ENCODE results near the gene FOXI1. TPM values are rescaled to one million over a fixed set of nuclear protein-coding genes. Genes with fewer than 3 reads are reported as not detected.
A peak's percentile ranks its signal among the peaks of the same experiment; 100 is the strongest.
"Not testable (repeated sequence)": the region's sequence is repeated elsewhere in the genome, so short reads cannot be mapped to it uniquely, and the experiment has no call there.

Gene FOXI1
- total RNA-seq, 3 donors from 2014 or later = not detected

- Mint-ChIP-seq H3K4me3 (no peak overlapping the region), H3K4me1 (ENCODE audit: low read depth) (peaks cover 2% of the 10 kb centered on the region), H3K27me3 (ENCODE audit: low read depth) (no peaks in the 10 kb centered on the region), H3K36me3 (ENCODE audit: insufficient read depth) (peaks cover 76% of the 10 kb centered on the region), H3K9me3 (no peaks in the 10 kb centered on the region)
- DNase-seq (no peak), ATAC-seq (no peak)
These were observed 26.8 kb upstream of the FOXI1 start for GRCh38 chr5:170078931-170079330.

DNA sequence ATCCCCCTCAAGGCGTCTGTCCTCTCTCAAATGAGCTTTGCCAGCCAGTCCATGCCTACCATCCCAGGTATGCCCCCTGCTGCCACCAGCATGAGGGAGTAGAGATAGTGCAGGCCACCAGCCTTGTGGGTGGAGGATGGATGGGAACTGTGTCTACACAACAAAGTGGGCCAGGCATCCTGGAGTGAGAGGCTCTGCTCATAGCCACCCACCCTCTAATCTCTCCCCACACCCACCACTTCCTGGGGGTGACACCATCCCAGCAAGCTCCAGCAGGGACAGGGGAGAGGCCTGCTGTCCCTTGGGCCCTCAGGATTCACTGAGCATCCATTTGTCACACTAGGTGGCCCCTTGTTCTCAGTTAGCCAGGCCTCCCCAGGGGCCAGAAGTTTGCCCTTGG, 25.5 kb upstream of the FOXI1 start:
- Mint-ChIP-seq H3K9me3 (no peaks in the 10 kb centered on the region), H3K4me3 (no peak overlapping the region), H3K4me1 (ENCODE audit: low read depth) (peaks cover 2% of the 10 kb centered on the region), H3K27me3 (ENCODE audit: low read depth) (no peaks in the 10 kb centered on the region), H3K36me3 (ENCODE audit: insufficient read depth) (peaks cover 76% of the 10 kb centered on the region)
- DNase-seq (no peak), ATAC-seq (no peak)

GRCh38 chr5:170080786-170081445, 24.8 kb upstream of the FOXI1 start:
- no peak for ATAC-seq
- no peaks in the 10 kb centered on the region for H3K9me3 Mint-ChIP-seq
- peaks cover 79% of the 10 kb centered on the region for H3K36me3 Mint-ChIP-seq (ENCODE audit: insufficient read depth)
- no peak overlapping the region for H3K4me3 Mint-ChIP-seq
- H3K4me1 Mint-ChIP-seq (ENCODE audit: low read depth) = peaks cover 2% of the 10 kb centered on the region
- H3K27me3 Mint-ChIP-seq (ENCODE audit: low read depth) = no peaks in the 10 kb centered on the region
- no peak for DNase-seq

GRCh38 chr5:170081616-170082015, 24.1 kb upstream of the FOXI1 start:
- H3K27me3 Mint-ChIP-seq (ENCODE audit: low read depth) = no peaks in the 10 kb centered on the region
- H3K36me3 Mint-ChIP-seq (ENCODE audit: insufficient read depth) = peaks cover 78% of the 10 kb centered on the region
- DNase-seq (no peak), ATAC-seq (no peak)
- H3K4me3 Mint-ChIP-seq = no peak overlapping the region
- no peaks in the 10 kb centered on the region for H3K9me3 Mint-ChIP-seq
- H3K4me1 Mint-ChIP-seq (ENCODE audit: low read depth) = peaks cover 2% of the 10 kb centered on the region

DNA sequence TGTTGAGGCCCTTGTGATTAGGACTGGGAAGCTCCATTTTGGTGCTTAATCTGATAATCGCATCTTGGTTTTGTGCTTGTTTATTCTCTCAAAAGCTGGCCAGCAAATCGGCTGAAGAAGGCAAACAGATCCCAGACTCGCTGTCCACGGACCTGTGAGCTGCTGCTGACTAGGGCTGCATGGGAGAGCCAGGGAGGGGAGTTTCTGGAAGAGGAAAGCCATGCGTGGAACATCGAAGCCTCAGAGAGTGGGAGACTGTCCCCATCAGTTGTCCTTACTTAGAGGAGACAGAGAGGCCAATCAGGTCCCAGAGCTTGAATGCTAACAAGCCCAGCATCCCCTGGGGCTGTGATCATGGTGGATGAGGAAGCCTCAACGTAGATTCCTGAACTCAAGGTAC, 23.0 kb upstream of the FOXI1 start:
- ATAC-seq = no peak
- Mint-ChIP-seq H3K27me3 (ENCODE audit: low read depth) (no peaks in the 10 kb centered on the region), H3K4me1 (ENCODE audit: low read depth) (no peaks in the 10 kb centered on the region), H3K9me3 (no peaks in the 10 kb centered on the region), H3K4me3 (no peak overlapping the region), H3K36me3 (ENCODE audit: insufficient read depth) (peaks cover 76% of the 10 kb centered on the region)
- DNase-seq = no peak

- Mint-ChIP-seq H3K27me3 (ENCODE audit: low read depth) (no peaks in the 10 kb centered on the region), H3K9me3 (no peaks in the 10 kb centered on the region), H3K4me1 (ENCODE audit: low read depth) (no peaks in the 10 kb centered on the region)
These were observed 18.4 kb upstream of the FOXI1 start for GRCh38 chr5:170087168-170087817.

GRCh38 chr5:170092455-170093101, 13.1 kb upstream of the FOXI1 start:
- H3K4me1 Mint-ChIP-seq (ENCODE audit: low read depth) = peaks cover 2% of the 10 kb centered on the region
- H3K4me3 Mint-ChIP-seq = no peak overlapping the region
- DNase-seq (no peak), ATAC-seq (no peak)
- no peaks in the 10 kb centered on the region for H3K9me3 Mint-ChIP-seq
- peaks cover 1% of the 10 kb centered on the region for H3K36me3 Mint-ChIP-seq (ENCODE audit: insufficient read depth)
- H3K27me3 Mint-ChIP-seq (ENCODE audit: low read depth) = peaks cover 2% of the 10 kb centered on the region

More at GRCh38 chr5:170087168-170087817, 18.4 kb upstream of the FOXI1 start:
- DNase-seq (no peak), ATAC-seq (no peak)
- Mint-ChIP-seq H3K4me3 (no peak overlapping the region), H3K36me3 (ENCODE audit: insufficient read depth) (peaks cover 42% of the 10 kb centered on the region)

- H3K27me3 Mint-ChIP-seq (ENCODE audit: low read depth); H3K4me1 Mint-ChIP-seq (ENCODE audit: low read depth); H3K9me3 Mint-ChIP-seq; ATAC-seq; H3K4me3 Mint-ChIP-seq; H3K36me3 Mint-ChIP-seq (ENCODE audit: insufficient read depth); DNase-seq: not testable (repeated sequence)
These were observed 11.4 kb upstream of the FOXI1 start for GRCh38 chr5:170094329-170094728.

DNA sequence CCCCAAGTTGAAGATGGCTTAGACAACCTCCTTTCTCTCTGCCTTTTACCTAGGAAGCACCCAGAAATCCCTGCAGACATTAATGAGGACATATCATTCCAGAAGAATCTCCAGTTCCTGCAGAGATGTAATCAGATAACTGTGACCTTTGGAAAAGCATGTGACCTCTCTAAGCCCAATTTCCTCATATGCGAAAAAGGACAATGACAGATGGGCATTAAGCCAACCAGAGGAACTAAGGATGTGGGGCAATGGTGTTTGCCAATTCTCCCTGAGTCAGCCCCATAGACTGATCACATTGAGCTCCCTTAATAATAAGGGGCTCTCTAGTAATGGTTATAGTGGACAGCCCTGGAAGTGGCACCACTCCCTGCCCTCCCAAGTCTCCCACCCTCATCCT, 10.1 kb upstream of the FOXI1 start:
- Mint-ChIP-seq H3K27me3 (ENCODE audit: low read depth) (peaks cover 2% of the 10 kb centered on the region), H3K4me3 (no peak overlapping the region), H3K36me3 (ENCODE audit: insufficient read depth) (no peaks in the 10 kb centered on the region), H3K9me3 (no peaks in the 10 kb centered on the region), H3K4me1 (ENCODE audit: low read depth) (peaks cover 2% of the 10 kb centered on the region)
- no peak for ATAC-seq
- no peak for DNase-seq

GRCh38 chr5:170097934-170098333, 7.8 kb upstream of the FOXI1 start:
- Mint-ChIP-seq H3K27me3 (ENCODE audit: low read depth) (peaks cover 2% of the 10 kb centered on the region), H3K9me3 (no peaks in the 10 kb centered on the region), H3K4me1 (ENCODE audit: low read depth) (peaks cover 2% of the 10 kb centered on the region), H3K4me3 (no peak overlapping the region), H3K36me3 (ENCODE audit: insufficient read depth) (no peaks in the 10 kb centered on the region)
- ATAC-seq (no peak), DNase-seq (no peak)

DNA sequence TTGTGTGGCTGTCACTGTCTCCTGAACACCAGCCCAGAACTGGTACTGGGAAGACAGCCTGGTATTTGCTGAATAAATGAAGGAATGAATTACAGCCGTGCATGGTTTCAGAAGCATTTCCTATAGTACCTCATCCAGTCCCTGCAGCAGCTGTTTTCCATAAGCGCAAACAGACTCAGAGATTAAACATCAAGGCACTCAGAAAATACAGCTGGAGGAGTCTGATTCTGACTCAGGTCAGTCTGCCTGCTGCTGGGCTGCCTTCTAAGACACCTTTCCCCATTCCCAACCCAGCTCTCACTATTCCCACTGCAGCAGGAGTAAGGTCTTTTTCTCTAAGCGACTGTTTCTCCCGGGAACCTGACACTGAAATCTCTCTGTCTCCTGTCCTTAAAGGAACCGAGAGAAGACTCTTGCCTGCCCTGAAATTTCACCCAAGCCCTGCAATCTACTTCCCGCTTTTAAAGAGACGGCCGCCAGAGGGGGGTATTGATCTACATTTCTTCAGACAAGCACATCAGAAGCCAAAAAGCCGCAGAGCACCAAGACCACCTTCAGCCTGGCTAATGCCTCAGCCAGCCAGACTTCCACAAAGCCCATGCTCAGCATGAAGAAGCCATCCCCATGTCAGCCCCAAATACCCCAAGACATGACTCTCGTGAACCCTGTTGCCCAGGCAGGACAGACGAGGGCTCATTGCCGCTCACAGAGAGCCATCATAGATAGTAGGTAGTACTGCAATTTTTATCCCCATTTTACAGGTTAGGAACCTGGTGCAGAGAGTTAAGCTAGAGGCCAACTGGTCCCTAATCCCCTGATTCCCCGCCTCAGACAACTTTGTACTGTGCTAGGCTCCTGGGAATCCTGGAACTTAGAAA, 5.4 kb upstream of the FOXI1 start:
- no peaks in the 10 kb centered on the region for H3K36me3 Mint-ChIP-seq (ENCODE audit: insufficient read depth)
- no peaks in the 10 kb centered on the region for H3K4me1 Mint-ChIP-seq (ENCODE audit: low read depth)
- no peaks in the 10 kb centered on the region for H3K9me3 Mint-ChIP-seq
- H3K27me3 Mint-ChIP-seq (ENCODE audit: low read depth) = peaks cover 3% of the 10 kb centered on the region
- no peak overlapping the region for H3K4me3 Mint-ChIP-seq
- ATAC-seq (peak; percentile 50 to 58), DNase-seq (peak; percentile 64)

- ATAC-seq (no peak), DNase-seq (no peak)
- no peaks in the 10 kb centered on the region for H3K36me3 Mint-ChIP-seq (ENCODE audit: insufficient read depth)
- H3K9me3 Mint-ChIP-seq = no peaks in the 10 kb centered on the region
- peaks cover 12% of the 10 kb centered on the region for H3K27me3 Mint-ChIP-seq (ENCODE audit: low read depth)
- no peaks in the 10 kb centered on the region for H3K4me1 Mint-ChIP-seq (ENCODE audit: low read depth)
- H3K4me3 Mint-ChIP-seq = no peak overlapping the region
These were observed 2.2 kb upstream of the FOXI1 start for GRCh38 chr5:170103447-170103846.

- DNase-seq (no peak), ATAC-seq (no peak)
- Mint-ChIP-seq H3K4me1 (ENCODE audit: low read depth) (no peaks in the 10 kb centered on the region), H3K36me3 (ENCODE audit: insufficient read depth) (no peaks in the 10 kb centered on the region), H3K9me3 (no peaks in the 10 kb centered on the region), H3K4me3 (no peak overlapping the region), H3K27me3 (ENCODE audit: low read depth) (peaks cover 12% of the 10 kb centered on the region)
These were observed 1.4 kb upstream of the FOXI1 start for GRCh38 chr5:170104299-170104698.

DNA sequence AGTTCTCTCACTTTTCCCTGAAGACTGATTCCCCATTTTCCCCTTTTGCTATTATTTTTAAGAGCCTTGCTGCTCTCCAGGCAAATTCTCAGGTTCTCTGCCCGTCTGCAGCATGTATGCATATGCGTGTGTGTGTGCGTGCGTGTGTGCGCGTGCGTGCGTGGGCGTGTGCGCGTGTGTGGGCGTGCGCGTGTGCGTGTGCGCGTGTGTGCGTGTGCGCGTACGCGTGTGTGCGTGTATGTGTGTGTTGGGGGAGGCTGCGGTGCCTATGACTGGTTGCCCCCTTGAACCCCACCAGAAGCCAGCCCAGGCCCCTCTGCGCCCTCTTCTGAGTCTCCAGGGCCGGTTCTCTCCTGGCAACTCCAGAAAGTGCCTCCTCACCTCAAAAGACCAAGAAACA, 987 bp upstream of the FOXI1 start:
- ATAC-seq (no peak), DNase-seq (no peak)
- H3K4me1 Mint-ChIP-seq (ENCODE audit: low read depth) = no peaks in the 10 kb centered on the region
- H3K36me3 Mint-ChIP-seq (ENCODE audit: insufficient read depth) = no peaks in the 10 kb centered on the region
- H3K4me3 Mint-ChIP-seq = no peak overlapping the region
- H3K27me3 Mint-ChIP-seq (ENCODE audit: low read depth) = peaks cover 12% of the 10 kb centered on the region
- no peaks in the 10 kb centered on the region for H3K9me3 Mint-ChIP-seq
